Activated CD4-positive, alpha-beta T cell treated with anti-CD3 and anti-CD28 coated beads, Interleukin-2, amount 10 ng/mL, durations not matched to agents 24 days and 14 days (primary cell): ENCODE results near the gene MYCBPAP. TPM values are rescaled to one million over a fixed set of nuclear protein-coding genes. Genes with fewer than 3 reads are reported as not detected.

Source experiments
- DNase-seq: peaks from one replicate; pipeline ENCODE4 v3.0.0; 2022
- H3K27ac Mint-ChIP-seq: one replicate; pipeline ENCODE4 v1.8.0; 2022; ENCODE audit warnings: mild to moderate bottlenecking, mixed read lengths
- H3K27me3 Mint-ChIP-seq: one replicate; pipeline ENCODE4 v1.8.0; 2022; ENCODE audit warnings: mixed read lengths
- H3K36me3 Mint-ChIP-seq: one replicate; pipeline ENCODE4 v1.8.0; 2022; ENCODE audit warnings: low read depth, mild to moderate bottlenecking, mixed read lengths
- H3K4me1 Mint-ChIP-seq: one replicate; pipeline ENCODE4 v1.8.0; 2021; ENCODE audit warnings: mixed read lengths
- H3K4me3 Mint-ChIP-seq: one replicate; pipeline ENCODE4 v1.8.0; 2022; ENCODE audit warnings: mild to moderate bottlenecking, moderate library complexity, mixed read lengths
- H3K9me3 Mint-ChIP-seq: one replicate; pipeline ENCODE4 v1.8.0; 2021; ENCODE audit warnings: mixed read lengths
- intact Hi-C: fragments of 100-400 bp; cut with micrococcal nuclease; formaldehyde crosslinking; loops from one replicate; pipeline ENCODE4 v1.15.1; 2023
- total RNA-seq: library from RNA; stranded (reverse); gene quantifications from 2 replicates; pipeline ENCODE4 v1.2.3, GENCODE V29; 2022

Gene MYCBPAP
- total RNA-seq, 1 donor from 2014 or later = 3.5 TPM

GRCh38 chr17:50521514-50521913 lies 13.3 kb downstream of the MYCBPAP start:
- H3K4me1 Mint-ChIP-seq = peaks cover 7% of the 10 kb centered on the region
- H3K27me3 Mint-ChIP-seq = no peaks in the 10 kb centered on the region
- no peak overlapping the region for H3K4me3 Mint-ChIP-seq
- no peak for DNase-seq
- intact Hi-C loops = no loop called here
- H3K27ac Mint-ChIP-seq = no peak overlapping the region
- H3K9me3 Mint-ChIP-seq = no peaks in the 10 kb centered on the region
- H3K36me3 Mint-ChIP-seq = no peaks in the 10 kb centered on the region

- no peaks in the 10 kb centered on the region for H3K9me3 Mint-ChIP-seq
- H3K4me1 Mint-ChIP-seq = peaks cover 2% of the 10 kb centered on the region
- no peak overlapping the region for H3K27ac Mint-ChIP-seq
- no peaks in the 10 kb centered on the region for H3K27me3 Mint-ChIP-seq
- DNase-seq = no peak
- H3K4me3 Mint-ChIP-seq = no peak overlapping the region
- H3K36me3 Mint-ChIP-seq = no peaks in the 10 kb centered on the region
- intact Hi-C loops = no loop called here
Observed at GRCh38 chr17:50522766-50523165, 14.5 kb downstream of the MYCBPAP start.

- Mint-ChIP-seq H3K27me3 (no peaks in the 10 kb centered on the region), H3K4me3 (no peak overlapping the region), H3K27ac (no peak overlapping the region), H3K4me1 (peaks cover 2% of the 10 kb centered on the region), H3K9me3 (no peaks in the 10 kb centered on the region), H3K36me3 (no peaks in the 10 kb centered on the region)
- no peak for DNase-seq
- intact Hi-C loops = no loop called here
Observed at GRCh38 chr17:50523208-50523607, 15.0 kb downstream of the MYCBPAP start.

GRCh38 chr17:50524838-50525237 lies 16.6 kb downstream of the MYCBPAP start:
- Mint-ChIP-seq H3K4me3 (no peak overlapping the region), H3K9me3 (no peaks in the 10 kb centered on the region), H3K27me3 (no peaks in the 10 kb centered on the region), H3K27ac (no peak overlapping the region), H3K36me3 (no peaks in the 10 kb centered on the region), H3K4me1 (peaks cover 2% of the 10 kb centered on the region)
- DNase-seq = no peak
- intact Hi-C loops = no loop called here

GRCh38 chr17:50527155-50527762 lies 19.0 kb downstream of the MYCBPAP start:
- Mint-ChIP-seq H3K36me3 (no peaks in the 10 kb centered on the region), H3K4me1 (no peaks in the 10 kb centered on the region), H3K4me3 (no peak overlapping the region), H3K27me3 (peaks cover 14% of the 10 kb centered on the region), H3K9me3 (no peaks in the 10 kb centered on the region), H3K27ac (no peak overlapping the region)
- intact Hi-C loops = no loop called here
- no peak for DNase-seq

GRCh38 chr17:50527949-50528474 lies 19.8 kb downstream of the MYCBPAP start:
- no peaks in the 10 kb centered on the region for H3K36me3 Mint-ChIP-seq
- H3K27ac Mint-ChIP-seq = no peak overlapping the region
- intact Hi-C loops = no loop called here
- no peak overlapping the region for H3K4me3 Mint-ChIP-seq
- H3K9me3 Mint-ChIP-seq = no peaks in the 10 kb centered on the region
- peaks cover 19% of the 10 kb centered on the region for H3K27me3 Mint-ChIP-seq
- no peaks in the 10 kb centered on the region for H3K4me1 Mint-ChIP-seq
- DNase-seq = no peak

GRCh38 chr17:50529849-50530248 lies 21.6 kb downstream of the MYCBPAP start:
- H3K36me3 Mint-ChIP-seq = no peaks in the 10 kb centered on the region
- H3K27ac Mint-ChIP-seq = no peak overlapping the region
- peaks cover 8% of the 10 kb centered on the region for H3K4me1 Mint-ChIP-seq
- peaks cover 36% of the 10 kb centered on the region for H3K27me3 Mint-ChIP-seq
- no peak overlapping the region for H3K4me3 Mint-ChIP-seq
- intact Hi-C loops = no loop called here
- no peaks in the 10 kb centered on the region for H3K9me3 Mint-ChIP-seq
- no peak for DNase-seq

GRCh38 chr17:50531428-50532025 lies 23.3 kb downstream of the MYCBPAP start:
- Mint-ChIP-seq H3K27me3 (peaks cover 39% of the 10 kb centered on the region), H3K4me1 (peaks cover 8% of the 10 kb centered on the region)
- DNase-seq = no peak

GRCh38 chr17:50532452-50533024 lies 24.3 kb downstream of the MYCBPAP start, which contains the start of gene EPN3:
Gene EPN3 (plus strand): TSS chr17:50532735. CDS start chr17:50536557, 3,822 bp downstream.
- Mint-ChIP-seq H3K27ac (no peak within 1 kb of the TSS), H3K27me3 (peaks cover 39% of the 10 kb centered on the region), H3K4me1 (peaks cover 8% of the 10 kb centered on the region), H3K4me3 (no peak within 1 kb of the TSS), H3K9me3 (no peaks in the 10 kb centered on the region), H3K36me3 (no peaks in the 10 kb centered on the region)
- intact Hi-C loops = no loop called here
- no peak for DNase-seq

More at GRCh38 chr17:50531428-50532025, 23.3 kb downstream of the MYCBPAP start:
- H3K36me3 Mint-ChIP-seq = no peaks in the 10 kb centered on the region
- no peak overlapping the region for H3K27ac Mint-ChIP-seq
- intact Hi-C loops = no loop called here
- H3K4me3 Mint-ChIP-seq = no peak overlapping the region
- no peaks in the 10 kb centered on the region for H3K9me3 Mint-ChIP-seq

GRCh38 chr17:50533185-50533584 lies 24.9 kb downstream of the MYCBPAP start:
- Mint-ChIP-seq H3K4me3 (no peak overlapping the region), H3K9me3 (no peaks in the 10 kb centered on the region), H3K36me3 (no peaks in the 10 kb centered on the region), H3K27me3 (peaks cover 39% of the 10 kb centered on the region), H3K4me1 (peaks cover 8% of the 10 kb centered on the region), H3K27ac (no peak overlapping the region)
- intact Hi-C loops = no loop called here
- DNase-seq = no peak

GRCh38 chr17:50533720-50534148 lies 25.5 kb downstream of the MYCBPAP start:
- H3K27me3 Mint-ChIP-seq = peaks cover 39% of the 10 kb centered on the region
- H3K9me3 Mint-ChIP-seq = no peaks in the 10 kb centered on the region
- no peak overlapping the region for H3K27ac Mint-ChIP-seq
- H3K36me3 Mint-ChIP-seq = no peaks in the 10 kb centered on the region
- no peak for DNase-seq
- intact Hi-C loops = no loop called here
- peaks cover 8% of the 10 kb centered on the region for H3K4me1 Mint-ChIP-seq
- H3K4me3 Mint-ChIP-seq = no peak overlapping the region

GRCh38 chr17:50534222-50534978 lies 26.2 kb downstream of the MYCBPAP start:
- Mint-ChIP-seq H3K36me3 (no peaks in the 10 kb centered on the region), H3K27ac (no peak overlapping the region), H3K27me3 (peaks cover 39% of the 10 kb centered on the region), H3K9me3 (no peaks in the 10 kb centered on the region), H3K4me1 (peaks cover 8% of the 10 kb centered on the region), H3K4me3 (no peak overlapping the region)
- intact Hi-C loops = no loop called here
- DNase-seq = no peak

- no peak for DNase-seq
- peaks cover 39% of the 10 kb centered on the region for H3K27me3 Mint-ChIP-seq
- H3K4me3 Mint-ChIP-seq = no peak overlapping the region
- no peaks in the 10 kb centered on the region for H3K36me3 Mint-ChIP-seq
- H3K9me3 Mint-ChIP-seq = no peaks in the 10 kb centered on the region
- peaks cover 8% of the 10 kb centered on the region for H3K4me1 Mint-ChIP-seq
- H3K27ac Mint-ChIP-seq = no peak overlapping the region
- intact Hi-C loops = no loop called here
Observed at GRCh38 chr17:50534979-50535326, 26.7 kb downstream of the MYCBPAP start.

GRCh38 chr17:50535407-50535806 lies 27.2 kb downstream of the MYCBPAP start:
- Mint-ChIP-seq H3K36me3 (no peaks in the 10 kb centered on the region), H3K9me3 (no peaks in the 10 kb centered on the region), H3K27me3 (peaks cover 39% of the 10 kb centered on the region), H3K4me1 (peaks cover 8% of the 10 kb centered on the region), H3K27ac (no peak overlapping the region), H3K4me3 (no peak overlapping the region)
- DNase-seq = no peak
- intact Hi-C loops = no loop called here
